HG03175 (cell line): Measurements from ENCODE around the gene ZBTB22.

Experiments used
- ATAC-seq: cut with Tn5 transposase; IDR thresholded peaks from one replicate; pipeline ENCODE4 v1.9.1; 2021; ENCODE audit warnings: mild to moderate bottlenecking, moderate library complexity; ENCODE audit not compliant: unreplicated experiment

The ZBTB22 gene

GRCh38 chr6:33330736-33331135, 13.2 kb upstream of the ZBTB22 start:
- ATAC-seq, result no peak

GRCh38 chr6:33329058-33329457, 11.5 kb upstream of the ZBTB22 start:
- no peak for ATAC-seq

- no peak for ATAC-seq
Measured at GRCh38 chr6:33324125-33324524, 6.6 kb upstream of the ZBTB22 start.

DNA sequence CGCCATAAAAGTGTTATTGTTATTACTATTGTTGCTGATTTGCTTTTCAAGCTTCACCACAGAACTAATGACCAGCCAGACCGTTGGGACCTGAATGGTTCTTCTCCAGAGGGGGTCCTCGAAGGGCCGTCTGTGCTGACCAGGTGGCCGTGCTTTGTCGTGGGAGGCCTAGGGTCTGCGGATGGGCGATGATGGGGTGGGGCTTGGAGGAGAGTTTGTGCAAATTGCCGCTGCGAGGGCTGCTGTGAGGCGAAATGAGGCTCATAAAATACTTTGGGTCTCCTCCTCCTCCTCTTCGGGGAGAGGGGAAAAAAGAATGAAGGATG, 6.0 kb upstream of the ZBTB22 start:
- no peak for ATAC-seq

GRCh38 chr6:33321227-33321626, 3.7 kb upstream of the ZBTB22 start:
- no peak for ATAC-seq

GRCh38 chr6:33320315-33321181, 3.0 kb upstream of the ZBTB22 start:
- no peak for ATAC-seq

- ATAC-seq, result no peak
Measured at GRCh38 chr6:33319939-33320314, 2.4 kb upstream of the ZBTB22 start.

GRCh38 chr6:33318426-33319073, 1.0 kb upstream of the ZBTB22 start:
- no peak for ATAC-seq

GRCh38 chr6:33317419-33317668, 200 bp downstream of the ZBTB22 start:
- ATAC-seq, result no peak

DNA sequence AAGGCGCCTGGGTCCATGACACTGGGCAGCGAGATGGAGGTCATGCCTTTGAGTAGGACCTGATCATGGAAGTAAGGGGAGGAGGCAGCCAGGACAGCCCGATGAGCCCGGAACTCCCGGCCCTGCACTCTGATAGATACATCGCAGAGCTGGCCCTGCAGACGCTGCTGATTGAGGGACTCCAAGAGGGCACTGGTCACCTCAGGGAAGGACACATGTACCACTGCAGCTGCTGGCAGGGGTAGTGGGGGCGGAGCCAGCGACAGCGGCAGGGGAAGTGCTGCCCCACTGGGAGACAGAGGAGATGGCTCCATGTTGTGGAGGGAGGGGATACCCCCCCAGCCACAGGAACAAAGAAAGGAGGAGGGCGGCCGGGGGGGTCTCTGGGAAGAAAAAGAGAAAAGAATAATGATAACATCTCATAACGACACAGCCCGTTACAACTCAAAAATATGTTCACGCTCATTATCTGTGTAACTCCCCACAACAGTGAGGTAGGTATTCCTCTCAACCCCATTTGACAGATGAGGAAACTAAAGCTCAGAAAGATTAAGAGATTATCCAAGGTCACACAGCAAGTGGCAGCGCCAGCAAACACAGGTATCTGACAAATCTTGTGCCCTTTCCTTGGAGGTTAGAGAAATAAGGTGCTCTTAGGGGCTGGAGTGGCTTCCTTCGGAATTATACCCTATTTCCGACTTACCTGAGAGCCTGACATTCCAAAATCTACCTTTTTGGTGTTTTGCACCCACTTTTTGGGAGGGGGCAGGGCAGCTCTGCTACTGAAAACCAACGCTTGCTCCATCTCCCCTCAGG, 733 bp downstream of the ZBTB22 start:
- no peak for ATAC-seq

DNA sequence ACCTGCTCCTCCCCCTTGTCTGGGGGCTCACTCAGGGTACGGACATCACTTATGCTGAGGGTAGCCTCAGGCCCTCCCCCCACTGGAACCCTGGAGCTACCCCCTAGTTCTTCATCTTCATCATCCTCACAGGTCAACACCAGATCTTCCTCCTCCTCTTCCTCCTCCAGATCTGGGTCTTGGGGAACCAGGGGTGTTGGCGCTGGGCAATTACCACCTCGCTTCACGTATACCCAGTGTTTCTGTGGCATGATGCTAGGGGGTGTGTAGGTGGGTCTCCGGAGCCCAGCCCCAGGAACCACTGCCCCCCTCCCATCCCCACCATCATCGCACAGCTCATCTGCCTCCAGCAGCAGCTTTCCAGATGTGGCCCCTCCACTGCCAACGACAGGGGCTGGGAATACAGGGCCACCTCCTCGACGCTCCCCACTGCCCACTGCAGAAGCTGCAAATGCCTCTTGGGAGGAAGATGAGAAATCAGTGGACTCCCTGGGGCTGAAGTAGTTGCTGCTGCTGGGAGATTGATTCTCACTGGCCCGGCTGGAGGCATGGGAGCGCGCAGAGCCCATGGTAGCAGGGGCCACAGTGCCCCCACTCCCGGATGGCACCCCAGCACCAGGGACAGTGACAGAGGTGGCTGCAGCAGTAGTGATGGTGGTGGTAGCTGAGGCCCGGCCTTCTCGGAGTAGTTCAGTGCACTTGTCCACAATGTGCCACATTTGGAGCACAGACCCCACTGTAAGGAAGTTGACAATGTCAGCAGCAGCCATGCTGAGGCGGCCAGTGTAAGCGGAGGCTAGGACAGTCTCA, 1.5 kb downstream of the ZBTB22 start:
- ATAC-seq, result no peak

DNA sequence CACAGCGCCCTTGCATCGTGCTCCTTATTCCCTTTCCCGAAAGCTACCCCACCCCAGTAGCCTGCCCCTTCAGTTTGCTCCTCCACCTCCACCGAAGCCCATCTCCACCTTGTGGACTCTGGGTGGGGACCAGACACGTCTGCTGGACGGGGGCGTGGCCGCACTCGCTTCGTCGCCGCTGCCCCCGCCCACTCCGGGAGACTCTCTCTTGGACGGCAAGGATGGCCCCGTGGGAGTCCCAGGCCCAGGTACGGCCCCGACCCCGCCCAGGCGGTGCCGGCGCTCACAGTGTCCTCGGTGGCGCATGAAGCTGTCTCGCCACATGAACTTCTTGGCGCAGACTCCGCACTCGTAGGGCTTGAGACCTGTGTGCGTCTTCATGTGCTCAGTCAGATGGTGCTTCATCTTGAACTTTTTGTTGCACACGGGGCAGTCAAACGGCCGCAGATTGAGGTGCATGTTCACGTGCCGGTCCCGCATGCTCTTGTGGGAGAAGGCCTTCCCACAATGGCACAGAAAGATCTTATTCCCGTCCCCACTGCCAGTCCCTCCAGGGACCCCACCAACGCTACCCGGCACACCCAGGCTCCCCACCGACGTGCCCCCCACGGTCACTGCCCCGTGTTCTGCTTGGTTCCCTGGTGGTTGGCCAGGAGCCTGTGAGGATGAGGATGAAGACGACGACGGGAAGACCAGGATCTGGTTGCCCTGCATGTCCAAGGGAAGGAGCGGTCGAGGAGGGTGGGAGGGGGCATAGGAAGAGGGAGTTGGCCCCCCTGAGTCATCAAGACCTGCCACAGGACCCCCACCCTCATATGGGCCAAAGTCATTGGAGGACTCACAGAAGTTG, 2.4 kb downstream of the ZBTB22 start:
- ATAC-seq, result no peak

DNA sequence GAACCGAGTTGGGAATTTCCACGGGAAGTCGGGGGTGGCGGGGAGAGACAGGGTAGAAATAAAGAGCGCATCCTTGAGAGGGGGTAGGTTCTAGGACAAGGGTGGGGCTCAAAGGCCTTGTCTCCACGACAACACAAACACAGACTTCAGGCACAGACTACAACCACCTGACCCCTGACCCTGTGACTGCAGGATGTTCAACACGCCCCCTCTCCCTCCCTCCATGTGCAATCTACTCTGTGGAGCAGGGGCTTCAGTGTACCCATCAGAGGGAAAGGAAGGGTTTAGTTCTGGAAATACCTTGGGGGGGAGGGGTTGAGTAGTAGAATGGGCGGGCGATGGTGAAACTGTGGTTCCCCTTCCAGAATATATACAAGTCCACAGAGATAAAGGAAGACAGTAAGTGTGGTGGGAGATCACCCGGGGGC, 3.0 kb downstream of the ZBTB22 start:
- ATAC-seq, result peak; percentile 25

- ATAC-seq, result peak; percentile 31
Measured at GRCh38 chr6:33313709-33314514, 3.6 kb downstream of the ZBTB22 start, which contains the start of gene TAPBP. TAPBP (minus strand) TSS chr6:33314078; CDS start chr6:33314041, 37 bp downstream.

DNA sequence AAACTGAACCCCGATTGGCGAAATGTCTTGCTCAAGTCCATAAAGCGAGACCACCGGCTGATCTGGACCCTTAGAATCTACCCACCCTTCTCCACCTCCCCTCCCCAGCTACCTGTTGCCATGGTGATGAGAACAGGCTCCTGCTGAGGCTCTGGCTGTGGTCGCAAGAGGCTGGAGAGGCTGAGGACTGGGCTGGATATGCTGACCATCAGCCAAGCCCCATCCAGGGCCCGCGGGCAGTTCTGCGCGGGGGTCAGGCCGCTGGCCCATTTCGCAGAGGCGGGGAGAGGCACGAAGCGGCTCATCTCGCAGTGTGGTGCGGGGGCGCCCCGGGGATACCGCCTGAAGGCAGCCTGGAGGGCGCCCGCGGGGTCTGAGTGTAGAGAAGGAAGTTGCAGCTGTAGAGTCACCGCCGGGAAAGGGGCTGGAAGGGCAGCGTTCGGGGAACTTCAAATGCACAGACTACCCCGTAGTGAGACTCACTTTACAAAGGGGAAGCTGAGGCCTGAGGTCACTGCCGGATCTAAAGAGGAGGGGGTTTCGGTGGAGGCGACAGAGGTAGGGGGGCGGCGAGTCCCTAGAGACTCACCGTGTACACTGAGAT, 4.3 kb downstream of the ZBTB22 start:
- no peak for ATAC-seq

- peak; percentile 31 for ATAC-seq
Measured at GRCh38 chr6:33312361-33313104, 5.0 kb downstream of the ZBTB22 start.

DNA sequence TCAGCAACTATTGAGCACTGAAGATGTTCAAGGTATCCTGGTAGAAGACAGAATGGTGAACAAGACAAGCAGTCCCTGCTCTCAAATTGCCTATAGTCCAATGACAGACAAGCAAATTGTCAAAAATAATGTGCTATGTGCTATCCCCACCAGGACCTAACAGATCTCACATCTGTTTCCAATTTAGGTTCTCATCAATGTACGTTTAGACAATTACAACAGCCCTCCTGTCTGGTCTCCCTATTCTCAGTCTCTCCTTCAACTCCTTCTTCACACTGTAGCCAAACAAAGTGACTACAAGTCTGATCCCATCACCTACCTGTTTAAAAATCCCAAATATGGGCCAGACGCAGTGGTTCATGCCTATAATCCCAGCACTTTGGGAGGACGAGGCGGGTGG, 11.2 kb downstream of the ZBTB22 start:
- no peak for ATAC-seq

DNA sequence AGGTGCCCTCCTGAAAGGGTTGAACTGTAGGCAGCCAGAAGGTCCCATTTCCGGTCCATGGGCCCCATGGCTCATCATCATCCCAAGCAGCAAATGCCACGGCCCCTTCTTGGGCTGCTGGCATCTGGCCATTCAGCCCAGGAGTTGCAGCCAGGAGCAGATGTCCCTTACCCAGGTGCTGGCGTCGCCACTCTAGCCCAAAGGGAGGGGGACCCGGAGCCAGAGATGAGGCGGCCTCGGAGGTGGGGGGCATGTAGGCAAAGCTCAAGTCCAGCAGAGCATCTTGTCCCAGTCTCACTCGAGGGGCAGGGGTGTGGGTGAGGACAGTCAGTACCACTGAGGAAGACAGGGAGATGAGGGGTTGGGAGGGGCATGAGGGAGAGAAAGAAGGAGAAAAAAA, 12.5 kb downstream of the ZBTB22 start:
- ATAC-seq, result no peak
